Activated T-cell treated with anti-CD3 and anti-CD28 coated beads for 4 hours (primary cell): ENCODE data around the gene GUCY2F.

ENCODE experiments used
- DNase-seq: peaks from one replicate; pipeline ENCODE4 v3.0.0-alpha.2; 2020

GUCY2F gene

DNA sequence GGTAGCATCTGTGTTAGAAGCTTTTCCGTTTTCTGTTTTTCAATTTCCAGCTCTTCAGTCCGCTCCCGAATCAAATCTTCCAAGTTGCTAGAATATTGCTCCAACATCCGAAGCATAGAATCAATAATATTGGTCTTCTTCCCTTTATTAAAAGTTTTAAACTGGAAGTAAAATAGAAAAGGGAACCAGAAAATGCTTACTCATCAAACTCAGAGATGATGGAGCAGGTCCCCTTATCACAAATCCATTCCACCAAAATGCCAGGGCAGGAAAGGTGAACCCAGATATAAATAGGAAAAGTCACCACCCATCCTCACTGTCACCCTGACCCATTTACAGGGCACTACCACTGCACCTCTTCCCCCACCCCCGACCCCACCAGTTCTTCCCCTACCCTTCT is 89.0 kb downstream of the GUCY2F start:
- no peak for DNase-seq

DNA sequence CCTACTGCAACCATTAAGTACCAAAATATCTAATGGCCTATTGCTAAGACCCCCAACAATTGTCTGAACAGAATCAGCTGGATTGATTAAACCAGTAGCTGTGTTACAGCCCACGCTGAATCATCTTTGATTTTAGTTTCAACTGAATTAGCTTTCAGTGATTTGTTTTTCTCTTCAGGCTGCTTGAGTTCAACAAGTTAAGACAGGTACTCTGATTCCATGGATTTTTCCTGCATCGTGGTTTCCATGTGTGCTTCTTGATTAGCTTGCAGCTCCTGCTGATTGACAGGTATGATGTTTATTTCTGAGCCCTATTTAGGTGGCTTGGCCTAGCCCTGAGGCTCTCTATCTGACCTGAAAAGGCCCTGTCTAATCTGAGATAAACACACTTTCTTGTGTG is 91.3 kb downstream of the GUCY2F start:
- no peak for DNase-seq

DNA sequence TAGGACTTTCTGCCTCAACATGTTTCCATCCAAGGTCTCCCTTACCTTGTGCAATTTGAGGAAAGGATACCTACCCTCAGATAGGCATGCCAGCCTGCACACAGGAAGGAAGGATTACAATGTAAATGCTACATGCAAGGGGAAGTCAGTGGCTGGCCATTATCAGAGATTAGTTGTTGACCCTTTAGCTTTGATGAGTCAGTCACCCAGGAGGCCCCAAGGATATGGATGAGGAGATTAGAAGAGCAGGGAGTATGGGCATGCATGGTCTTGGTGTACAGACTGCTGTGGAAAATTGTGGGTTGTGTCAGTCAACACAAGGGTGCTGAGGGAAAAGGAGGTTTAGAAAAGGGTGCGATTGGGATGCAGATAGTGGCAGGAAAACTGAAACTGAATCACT is 92.0 kb downstream of the GUCY2F start:
- DNase-seq, result no peak

DNA sequence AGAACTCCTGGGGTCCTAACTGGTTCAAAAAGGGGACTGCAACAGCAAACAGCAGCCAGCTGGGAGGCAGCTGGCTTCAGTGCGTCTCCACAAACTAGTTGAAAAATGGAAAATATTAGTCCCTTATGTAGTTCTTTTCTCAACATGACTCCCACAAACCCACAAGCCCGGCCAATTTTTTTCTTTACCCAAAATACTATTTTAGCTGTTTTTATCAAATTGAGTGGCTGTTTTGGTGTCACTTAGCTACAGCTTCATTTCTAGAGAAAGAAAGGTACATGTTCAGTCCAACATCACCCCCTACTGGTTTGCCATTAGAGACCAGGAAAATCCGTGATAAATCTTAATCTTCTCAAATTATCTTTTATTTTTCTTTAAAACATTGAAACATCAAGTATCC is 97.2 kb downstream of the GUCY2F start:
- DNase-seq, result no peak

DNA sequence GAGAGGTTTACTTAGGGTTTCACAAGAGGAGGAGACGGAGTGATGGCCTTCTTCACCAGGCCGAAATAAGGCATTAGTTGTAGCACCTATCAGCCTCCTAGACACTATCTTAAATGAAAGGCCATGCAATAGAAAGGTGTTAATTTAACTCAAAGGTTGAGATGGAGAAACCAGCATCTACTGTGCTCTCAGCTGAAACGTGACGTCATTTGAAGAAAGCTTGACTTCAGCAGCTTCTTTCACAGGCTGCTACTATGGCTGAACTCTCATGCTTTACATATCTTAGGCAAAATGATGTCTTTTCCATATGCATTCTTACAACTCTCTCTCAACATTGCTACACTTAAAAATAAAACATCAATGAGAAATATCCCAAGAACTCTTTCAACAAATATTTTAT is 99.6 kb downstream of the GUCY2F start:
- DNase-seq, result no peak

DNA sequence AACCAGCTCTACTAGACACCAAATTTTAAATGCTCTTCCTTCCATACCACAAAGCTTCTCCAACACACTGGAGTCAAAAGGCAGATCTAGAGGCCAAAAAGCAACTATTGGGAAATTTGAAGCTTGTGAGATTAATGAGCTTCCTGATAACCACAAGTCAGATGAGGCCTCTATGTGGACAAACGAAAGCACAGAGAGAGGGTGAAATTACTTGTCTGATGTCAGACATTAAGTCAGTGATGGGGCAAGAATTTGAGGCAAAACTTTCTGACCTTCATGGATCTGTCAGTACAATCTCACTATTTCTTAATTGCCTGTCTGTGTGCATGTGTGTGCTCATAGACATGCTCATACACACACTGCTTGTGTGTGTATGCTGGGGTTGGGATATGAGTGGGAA is 103.6 kb downstream of the GUCY2F start:
- no peak for DNase-seq

DNA sequence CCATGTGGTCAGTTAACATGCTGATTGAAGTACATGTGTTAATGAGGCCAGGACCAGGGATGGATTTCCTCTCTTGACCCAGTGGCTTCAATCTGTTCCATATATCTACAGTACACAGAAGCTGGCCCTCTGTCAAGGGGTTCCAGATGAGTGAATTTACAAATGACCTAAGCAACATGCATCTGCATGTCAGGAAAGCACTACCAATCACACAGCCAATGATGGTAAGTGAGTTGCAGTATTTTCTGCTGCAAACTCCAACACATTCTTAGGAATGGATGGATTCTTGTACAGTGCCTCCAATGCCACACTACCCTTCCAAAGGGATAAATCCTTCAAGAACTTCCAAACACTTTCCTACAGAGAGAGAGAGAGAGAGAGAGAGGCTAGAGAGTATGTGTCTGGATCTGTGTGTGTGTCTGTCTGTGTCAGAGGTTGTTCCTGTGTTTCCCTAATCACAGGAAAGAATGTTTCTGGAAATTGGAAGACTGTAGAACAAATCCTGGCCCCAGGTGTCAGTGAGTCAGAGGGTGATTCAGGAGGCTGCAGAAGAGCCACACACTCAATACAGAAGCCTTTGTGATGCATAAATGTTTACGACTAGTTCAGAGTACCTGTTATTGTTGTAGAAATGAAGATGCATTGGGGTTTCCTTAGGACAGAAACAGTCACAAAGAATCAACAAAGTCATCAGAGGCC is 107.5 kb downstream of the GUCY2F start:
- no peak for DNase-seq

DNA sequence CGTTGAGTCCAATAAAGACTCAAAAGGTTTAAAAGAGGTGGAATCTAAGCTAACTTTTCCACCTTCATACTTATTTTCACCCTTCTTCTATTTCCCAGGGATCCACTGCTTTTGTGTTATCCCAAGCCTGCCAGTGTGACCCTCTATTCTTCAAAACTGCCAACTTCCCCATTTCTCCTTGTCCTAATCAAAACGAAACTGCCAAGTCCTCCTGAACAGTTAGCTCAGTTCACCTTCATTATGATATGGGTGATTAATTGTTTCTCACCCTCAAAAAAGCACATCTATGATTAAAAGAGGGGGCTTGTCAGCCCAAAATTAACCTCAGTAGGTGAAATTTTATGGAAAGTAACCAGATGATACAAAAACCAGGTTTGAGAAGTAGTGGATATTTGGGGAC is 108.4 kb downstream of the GUCY2F start:
- DNase-seq, result no peak

DNA sequence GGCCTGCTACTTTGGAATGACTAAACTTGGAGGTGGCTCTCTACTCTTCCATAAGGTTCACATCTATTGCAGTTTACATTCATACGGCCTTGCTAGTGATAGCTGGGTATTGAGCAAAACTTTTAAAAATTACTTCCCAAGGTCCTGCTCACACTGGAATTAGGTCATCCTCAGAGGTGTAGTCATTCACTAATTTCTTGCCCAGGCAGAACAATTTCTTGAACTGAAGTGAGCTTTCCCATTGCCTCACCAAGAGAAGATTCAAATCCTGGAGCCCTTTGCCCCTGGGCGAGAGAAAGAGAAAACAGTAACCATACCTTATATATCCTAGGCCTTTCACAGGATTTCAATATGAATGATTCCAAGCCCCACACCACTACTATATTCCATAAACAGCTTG is 109.2 kb downstream of the GUCY2F start:
- DNase-seq, result no peak

DNA sequence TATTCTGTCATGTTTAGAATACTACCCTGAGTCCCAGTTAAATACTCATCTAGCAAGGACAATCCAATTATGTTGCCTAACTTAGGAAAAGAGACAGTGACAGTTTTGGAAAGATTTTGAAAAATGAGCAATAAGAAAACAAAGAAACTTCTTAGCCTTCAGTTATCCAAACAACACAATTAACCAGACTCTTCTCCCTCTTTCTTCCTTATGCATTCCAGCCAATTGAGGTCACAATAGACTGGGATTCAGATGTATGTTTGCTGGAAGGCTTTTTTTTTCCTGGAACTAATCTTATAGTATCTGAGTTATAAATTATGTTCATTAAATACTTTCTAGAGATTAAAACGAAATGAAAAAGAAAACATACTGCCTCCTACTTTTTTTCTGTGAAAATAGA is 109.6 kb downstream of the GUCY2F start:
- no peak for DNase-seq

DNA sequence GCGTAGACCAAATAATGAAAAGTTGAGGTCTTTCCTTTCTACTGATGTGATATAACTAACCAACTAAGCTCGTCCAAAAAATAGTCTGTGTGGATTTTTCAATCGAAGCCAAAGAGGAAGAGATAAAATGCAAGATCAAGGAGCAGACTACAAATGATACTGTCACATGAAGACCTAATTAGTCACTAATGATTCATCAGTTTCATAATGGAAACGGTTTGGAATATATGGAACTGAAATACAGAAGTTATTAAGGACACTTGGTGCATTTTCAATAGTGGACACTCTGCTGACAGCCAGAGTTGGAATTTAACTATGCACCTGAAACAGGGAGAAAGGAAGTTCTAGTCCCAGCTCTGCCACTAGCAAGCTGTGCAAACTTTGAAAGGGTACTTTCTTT is 119.8 kb downstream of the GUCY2F start:
- no peak for DNase-seq

DNA sequence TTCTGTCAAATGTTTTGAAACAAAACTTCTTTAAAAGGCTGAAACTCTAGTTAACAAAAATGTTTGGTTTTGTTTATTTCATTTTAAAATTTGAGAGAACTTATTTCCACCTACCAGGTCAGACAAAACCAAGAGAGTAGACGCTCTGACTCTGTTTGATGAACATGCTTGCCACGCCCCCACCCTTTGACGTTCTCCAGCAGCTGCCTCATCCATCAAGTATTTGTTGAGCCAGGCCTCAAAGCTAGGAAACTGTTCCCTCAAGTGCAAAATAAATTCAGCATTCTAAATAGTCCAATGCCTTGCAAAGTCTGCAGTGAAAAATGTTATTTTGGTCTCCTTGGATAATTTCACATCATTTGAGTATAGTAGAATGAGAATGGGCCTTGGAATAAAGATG is 121.6 kb downstream of the GUCY2F start:
- DNase-seq, result no peak

DNA sequence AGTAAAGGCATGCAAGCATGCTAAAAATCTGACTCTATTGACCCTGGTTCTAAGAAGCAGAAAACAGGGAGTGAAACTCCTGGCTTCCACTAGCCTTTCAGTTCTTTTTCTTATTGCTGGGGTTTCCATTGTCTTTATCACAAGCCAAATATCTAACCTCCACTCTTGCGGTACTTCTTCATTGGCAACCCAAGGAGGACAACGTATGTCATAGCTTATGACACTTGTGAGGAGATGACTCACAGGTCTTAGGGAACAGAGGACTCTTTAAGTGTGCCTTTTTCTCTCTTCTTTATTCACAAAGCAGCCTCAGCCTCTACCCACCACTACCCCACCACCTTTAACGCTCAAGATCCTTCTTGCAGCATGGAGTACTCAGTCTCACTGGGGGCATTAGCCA is 124.2 kb downstream of the GUCY2F start:
- no peak for DNase-seq

DNA sequence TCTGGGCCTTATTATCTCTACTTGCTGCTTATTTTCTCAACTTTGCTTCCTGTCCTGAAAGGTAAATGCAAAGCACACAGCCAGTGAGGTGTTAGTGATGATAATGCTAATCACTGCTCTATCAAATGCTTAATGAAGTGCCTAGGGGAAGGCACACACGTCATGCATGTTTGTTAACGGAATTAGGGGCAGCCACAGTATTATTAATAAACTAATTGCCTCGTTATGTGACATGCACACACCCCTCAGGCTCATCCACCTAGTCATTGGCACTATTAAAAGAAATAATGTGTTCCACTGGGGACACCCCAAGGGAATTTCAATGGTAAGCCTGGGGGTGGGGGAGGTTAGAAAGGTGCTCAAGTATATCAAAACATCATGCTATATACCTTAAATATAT is 125.2 kb downstream of the GUCY2F start:
- DNase-seq, result no peak

DNA sequence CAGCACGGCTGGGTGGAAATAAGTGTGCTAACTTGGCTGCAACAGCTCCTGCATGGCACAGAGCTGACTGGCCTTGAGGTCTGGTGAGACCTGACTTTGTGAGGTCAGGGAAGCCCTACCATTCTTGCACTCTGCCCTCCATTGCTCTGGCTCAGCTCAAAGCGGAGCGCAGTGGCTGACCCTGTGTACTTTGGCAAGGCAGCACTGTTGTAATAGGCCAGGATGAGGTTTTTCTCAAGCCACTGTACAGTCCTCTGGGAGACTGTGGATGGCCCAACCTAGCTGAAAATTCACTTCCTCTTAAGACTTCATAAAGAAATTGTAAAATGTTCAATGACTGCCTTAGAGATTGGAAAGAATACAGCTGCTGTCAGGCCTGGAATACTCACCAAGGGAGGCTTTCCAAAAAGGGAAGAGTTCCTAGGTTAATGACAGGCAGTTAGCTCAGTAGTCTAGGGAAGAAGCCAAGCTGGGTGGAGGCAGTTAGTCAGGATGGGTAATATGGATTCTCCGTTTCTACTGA is 129.8 kb downstream of the GUCY2F start:
- no peak for DNase-seq

DNA sequence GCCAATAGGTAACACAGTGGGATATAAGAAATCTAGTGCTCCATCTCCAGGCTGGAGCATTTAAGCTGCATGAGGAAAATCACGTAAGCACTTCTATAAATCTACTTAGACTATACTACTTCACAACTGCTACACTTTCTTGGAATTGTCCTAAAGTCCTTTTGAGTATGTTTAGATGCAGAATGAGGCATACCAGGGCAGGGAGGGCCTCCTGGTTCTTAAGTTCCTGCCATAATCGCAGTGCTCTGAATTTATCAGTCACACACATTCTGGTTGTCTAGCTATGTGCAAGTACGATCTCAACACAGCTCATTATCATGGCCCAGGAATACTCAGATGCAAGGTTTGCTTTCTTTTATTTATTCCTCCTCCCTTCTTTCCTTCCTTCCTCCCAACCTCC is 130.3 kb downstream of the GUCY2F start:
- no peak for DNase-seq

DNA sequence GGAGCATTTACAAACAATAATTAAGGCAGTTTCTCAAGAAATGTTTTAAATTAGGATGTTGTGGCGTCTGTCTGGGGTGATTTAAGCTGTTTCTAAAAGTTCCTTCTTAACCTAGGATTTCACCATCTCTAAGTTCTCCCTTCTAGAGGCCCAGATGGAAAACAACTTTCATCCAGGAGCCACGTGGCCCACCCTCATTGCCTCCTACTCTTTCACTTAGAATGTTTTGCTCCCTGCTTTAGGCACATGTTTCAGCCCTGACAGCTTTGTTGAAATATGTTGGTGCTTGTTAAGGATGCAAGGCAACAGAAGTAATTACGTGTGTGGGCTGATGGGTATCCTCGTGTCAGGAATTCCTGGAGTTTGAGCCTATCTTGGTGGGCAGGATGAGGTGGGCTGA is 131.3 kb downstream of the GUCY2F start:
- no peak for DNase-seq

DNA sequence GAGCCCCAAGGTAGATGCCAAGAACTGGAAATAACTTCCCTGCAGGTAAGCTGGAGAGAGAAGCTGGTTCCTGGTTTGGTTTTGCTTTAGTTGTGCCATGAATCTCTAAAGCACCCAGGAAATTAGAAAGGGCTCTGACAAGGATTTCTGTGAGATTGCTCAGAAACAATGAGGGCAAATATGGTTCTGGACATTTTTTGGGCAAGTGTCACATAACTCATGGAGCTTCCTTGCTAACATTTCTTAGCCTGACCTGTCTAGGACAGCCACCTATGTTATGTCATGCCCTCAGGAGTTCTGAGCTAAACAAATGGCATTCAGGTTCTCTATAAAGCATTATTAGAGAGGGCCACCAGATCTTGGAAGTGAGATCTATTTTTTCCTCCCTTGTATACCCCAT is 131.8 kb downstream of the GUCY2F start:
- DNase-seq, result no peak

DNA sequence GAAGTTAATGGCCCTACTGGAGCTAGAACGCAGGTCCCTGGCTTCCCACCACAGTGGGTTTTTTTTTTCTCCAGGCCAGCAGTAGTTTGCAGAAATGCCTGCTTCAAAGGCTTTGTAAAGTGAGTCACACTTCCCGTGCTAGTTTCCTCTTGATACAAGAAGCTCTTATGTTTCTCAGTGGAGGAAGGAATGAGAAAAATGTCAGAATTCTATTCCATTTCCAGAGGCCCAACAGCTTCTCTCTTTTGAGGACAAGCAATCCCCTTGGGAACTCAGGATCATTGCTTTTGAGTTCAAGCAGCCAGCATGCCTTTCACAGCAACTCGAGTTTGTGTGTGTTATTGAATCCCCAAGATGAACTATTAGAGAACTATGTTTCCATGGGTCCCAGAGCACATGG is 134.3 kb downstream of the GUCY2F start:
- DNase-seq, result no peak

DNA sequence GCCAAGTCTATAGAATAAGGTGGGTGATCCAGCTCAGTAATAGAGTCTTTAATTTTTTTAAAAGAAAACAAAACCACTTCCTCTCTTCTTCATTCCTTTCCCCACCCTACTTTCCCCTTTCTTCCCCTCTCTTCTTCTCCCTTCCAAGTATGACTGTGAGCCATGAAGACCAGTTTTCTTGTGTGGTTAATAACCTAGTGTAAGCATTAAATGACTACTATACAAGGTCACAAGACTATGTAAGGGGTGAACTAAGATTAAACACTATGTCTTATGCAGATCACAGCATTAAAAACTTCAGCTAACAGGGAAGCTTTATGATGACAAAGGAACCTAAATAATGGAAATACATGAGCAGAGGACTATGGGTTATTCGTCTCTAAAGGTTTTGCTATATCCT is 135.4 kb downstream of the GUCY2F start:
- DNase-seq, result no peak

DNA sequence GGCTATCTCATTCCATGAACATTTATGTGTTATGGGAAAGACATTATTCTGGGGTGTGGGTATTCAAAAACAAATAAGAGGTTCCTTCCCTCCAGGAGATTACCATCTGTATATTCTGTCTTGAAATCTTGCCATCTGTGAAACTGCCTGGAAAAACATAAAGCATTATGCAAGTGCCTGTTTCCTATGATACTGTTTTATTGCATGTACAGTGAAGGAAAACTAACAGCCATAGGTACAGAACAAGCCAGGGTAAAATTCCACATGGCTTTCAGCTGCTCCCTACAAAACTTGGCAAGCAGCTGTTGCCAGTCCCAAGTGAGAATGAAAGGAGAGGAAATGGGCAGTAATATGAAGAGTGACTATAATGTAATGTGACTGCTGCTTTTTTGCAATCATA is 136.0 kb downstream of the GUCY2F start:
- DNase-seq, result no peak

DNA sequence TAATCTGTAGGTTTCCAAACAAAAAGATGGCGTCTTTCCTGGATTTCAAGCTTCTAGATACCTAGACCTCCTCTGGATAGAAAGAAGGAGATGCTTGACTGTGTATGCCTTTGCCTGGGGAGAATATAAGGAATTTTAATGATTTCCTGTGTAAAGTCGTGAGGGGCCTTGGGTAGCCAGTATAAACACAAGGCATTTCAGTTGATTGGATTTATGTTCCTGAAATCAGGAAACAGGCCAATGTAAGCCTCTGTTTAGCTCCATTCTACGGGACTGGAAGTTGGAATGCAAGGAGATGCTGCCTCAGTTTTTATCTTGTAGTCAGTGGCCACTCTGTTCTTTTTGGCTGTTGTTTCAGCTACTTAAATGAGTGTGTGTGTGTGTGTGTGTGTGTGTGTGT is 137.2 kb downstream of the GUCY2F start:
- DNase-seq, result no peak

DNA sequence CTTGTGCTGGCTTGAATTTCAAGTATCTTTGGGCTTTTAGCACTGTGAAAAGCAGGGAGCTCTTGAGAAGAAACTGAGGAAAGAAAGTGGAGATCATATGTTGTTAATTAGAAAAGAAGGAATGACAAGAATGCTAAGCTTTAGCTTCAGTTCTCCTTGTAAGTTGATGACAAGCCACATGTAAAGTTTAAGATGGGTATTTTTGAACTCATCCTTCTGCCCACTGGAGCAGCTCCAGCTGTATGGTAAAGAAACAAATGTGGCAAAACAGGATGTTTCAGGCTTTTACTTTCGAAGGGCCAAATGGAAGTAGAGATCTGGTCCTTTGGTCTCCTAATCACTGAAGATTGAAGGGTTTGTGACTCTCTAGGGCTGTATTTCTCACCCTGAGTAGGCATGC is 137.8 kb downstream of the GUCY2F start:
- DNase-seq, result no peak

DNA sequence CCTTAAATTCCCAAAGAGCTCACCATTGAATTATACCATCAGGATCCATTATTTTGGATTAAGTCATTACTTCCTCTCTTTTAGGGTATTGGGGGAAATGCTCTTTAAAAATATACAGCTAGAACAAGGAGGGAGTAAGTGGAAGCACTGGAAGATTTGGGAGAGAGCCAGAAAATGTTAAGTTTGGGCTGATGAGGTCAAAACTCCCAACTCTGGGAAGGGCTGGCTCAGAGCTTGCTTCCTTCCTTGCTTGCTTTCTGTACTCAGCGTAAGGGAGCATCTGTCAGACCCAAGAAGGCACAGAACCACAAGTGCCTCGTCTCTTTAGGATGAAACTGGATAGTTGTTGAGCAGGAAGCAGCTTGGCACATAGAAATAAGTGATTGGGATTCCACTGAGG is 138.2 kb downstream of the GUCY2F start:
- DNase-seq, result no peak

DNA sequence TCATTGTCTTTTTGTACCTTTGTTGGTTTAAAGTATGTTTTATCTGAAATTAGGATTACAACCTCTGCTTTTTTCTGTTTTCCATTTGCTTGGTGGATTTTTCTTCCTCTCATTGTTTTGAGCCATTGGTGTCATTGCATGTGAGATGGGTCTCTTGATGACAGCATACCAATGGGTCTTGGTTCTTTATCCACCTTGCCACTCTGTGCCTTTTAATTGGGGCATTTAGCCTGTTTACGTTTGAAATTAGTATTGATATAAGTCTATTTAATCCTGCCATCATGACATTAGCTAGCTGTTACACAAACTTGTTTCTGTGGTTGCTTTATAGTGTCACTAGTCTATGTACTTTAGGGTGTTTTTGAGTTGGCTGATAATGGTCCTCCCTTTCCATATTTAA is 145.7 kb downstream of the GUCY2F start:
- no peak for DNase-seq

DNA sequence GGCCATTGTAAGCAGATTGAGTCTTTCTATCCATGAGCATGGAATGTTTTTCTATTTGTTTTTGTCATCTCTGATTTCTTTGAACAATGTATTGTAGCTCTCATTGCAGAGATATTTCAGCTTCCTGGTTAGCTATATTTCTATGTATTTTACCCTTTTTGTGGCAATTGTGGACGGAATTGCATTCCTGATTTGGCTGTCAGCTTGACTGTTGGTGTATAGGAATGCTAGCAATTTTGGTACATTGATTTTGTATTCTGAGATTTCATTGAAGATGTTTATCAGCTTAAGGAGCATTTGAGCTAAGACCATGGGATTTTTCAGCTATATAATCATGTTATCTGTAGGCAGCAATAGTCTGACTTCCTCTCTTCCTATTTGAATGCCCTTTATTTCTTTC is 154.6 kb downstream of the GUCY2F start:
- no peak for DNase-seq
